Measurements from ENCODE around the gene TAF4B.
"Not testable (repeated sequence)": the region's sequence is repeated elsewhere in the genome, so short reads cannot be mapped to it uniquely, and the experiment has no call there.

TAF4B gene

DNA sequence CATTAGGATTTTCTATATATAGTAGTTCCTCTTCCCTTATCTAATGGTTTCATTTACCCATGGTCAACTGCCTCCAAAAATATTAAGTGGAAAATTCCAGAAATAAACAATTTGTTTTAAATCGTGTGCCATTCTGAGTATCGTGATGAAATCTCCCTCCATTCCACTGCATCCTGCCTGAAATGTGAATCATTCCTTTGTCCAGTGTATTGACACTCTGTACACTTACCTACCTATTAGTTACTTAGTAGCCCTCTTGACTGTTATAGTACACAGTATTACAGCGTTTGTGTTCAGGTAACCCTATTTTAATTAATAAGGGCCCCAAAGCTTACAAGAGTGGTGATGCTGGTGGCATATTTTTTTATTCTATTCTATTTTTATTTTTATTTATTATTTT lies 26.2 kb downstream of the TAF4B start:
- Histone ChIP-seq H3K27me3 (ENCODE audit: control insufficient read depth, insufficient read depth, low read length) (no peaks in the 10 kb centered on the region), H3K4me1 (ENCODE audit: control insufficient read depth, insufficient read depth, low read length) (no peaks in the 10 kb centered on the region), H3K36me3 (ENCODE audit: control insufficient read depth, insufficient read depth, low read length) (no peaks in the 10 kb centered on the region), H3K4me3 (ENCODE audit: low read length) (no peak overlapping the region), H3K9ac (ENCODE audit: low read length) (no peak overlapping the region), H3K27ac (ENCODE audit: low read depth, low read length) (no peak overlapping the region)

DNA sequence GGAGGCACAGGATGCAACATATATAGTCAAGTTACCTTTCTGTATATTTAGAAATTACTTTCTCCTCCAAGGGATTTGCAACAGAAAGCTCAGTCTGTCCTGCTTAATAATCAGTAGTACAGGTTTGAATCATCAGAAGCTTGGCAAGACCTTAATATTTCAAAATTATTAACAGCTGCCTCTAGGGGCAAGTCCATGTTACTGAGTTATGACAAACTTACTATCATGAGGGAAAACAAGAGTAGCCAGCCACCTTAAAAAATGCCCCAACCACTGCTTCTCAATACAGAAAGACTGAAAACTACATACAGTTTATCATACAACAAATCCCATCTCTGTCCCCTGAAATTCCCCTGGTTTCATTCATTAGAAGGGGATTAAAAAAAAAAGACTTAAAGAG lies 28.6 kb downstream of the TAF4B start:
- not testable (repeated sequence) for H3K27me3 ChIP-seq (ENCODE audit: control insufficient read depth, insufficient read depth, low read length); H3K27ac ChIP-seq (ENCODE audit: low read depth, low read length); H3K36me3 ChIP-seq (ENCODE audit: control insufficient read depth, insufficient read depth, low read length); H3K4me3 ChIP-seq (ENCODE audit: low read length); H3K4me1 ChIP-seq (ENCODE audit: control insufficient read depth, insufficient read depth, low read length); H3K9ac ChIP-seq (ENCODE audit: low read length)

DNA sequence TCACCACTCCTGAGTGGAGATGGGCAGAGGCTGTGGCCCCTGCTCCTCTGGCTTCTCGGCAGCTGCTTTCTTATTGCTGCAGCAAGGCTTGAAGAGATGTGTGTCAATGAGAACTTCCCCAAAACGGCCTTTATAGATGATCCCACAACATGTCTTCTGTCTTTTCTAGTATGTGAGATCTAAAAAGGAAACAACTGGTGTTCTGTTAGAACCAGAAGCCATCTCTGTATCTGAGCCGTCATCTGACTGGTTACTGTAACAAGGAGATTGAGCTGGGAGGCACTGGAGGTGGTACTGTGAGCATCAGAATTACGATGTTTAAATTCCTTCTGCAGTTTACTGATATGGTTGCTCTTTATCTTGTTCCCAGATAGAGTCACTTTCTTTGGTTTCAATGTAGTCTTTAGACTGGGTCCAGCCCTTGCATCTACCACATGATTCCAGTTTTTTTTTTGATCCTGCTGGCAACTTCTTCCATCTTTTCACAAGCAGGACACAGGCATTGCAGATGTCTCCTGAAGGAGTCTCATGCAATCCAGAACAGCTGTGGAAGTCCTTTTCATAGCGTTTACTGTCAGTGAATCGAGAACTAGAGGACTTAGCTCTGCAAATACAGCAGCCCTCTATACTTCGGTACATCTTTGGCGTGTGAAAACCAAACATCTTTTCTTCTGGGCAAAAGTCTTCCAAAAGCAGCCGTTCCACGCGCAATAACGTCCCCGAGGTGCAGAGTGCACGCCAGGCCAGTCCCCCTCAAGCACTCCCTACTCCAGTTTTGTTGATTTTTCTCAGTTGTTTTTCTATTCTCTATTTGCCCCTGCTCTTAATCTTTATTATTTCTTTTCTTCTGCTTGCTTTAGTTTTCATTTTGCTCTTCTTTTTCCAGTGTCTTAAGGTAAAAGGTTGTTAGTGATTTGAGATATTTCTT lies 29.7 kb downstream of the TAF4B start:
- Histone ChIP-seq H3K27me3 (ENCODE audit: control insufficient read depth, insufficient read depth, low read length) (no peaks in the 10 kb centered on the region), H3K4me1 (ENCODE audit: control insufficient read depth, insufficient read depth, low read length) (no peaks in the 10 kb centered on the region), H3K36me3 (ENCODE audit: control insufficient read depth, insufficient read depth, low read length) (no peaks in the 10 kb centered on the region), H3K27ac (ENCODE audit: low read depth, low read length) (no peak overlapping the region), H3K4me3 (ENCODE audit: low read length) (no peak overlapping the region), H3K9ac (ENCODE audit: low read length) (no peak overlapping the region)

DNA sequence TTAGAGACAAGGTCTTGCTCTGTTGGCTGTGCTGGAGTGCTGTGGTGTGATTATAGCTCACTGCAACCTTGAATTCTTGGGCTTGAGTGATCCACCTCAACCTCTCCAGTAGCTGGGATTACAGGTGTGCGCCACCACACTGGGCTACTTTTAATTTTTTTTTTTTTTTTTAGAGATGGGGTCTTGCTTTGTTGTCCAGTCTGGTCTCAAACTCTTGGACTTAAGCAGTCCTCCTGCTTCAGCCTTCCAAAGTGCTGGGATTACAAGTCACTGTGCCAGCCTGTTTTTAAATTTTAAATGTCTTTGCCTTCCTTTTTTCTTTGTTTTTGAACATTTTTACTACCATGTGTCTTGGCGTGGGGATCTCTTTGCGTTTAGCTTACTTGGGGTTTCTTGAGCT lies 32.5 kb downstream of the TAF4B start:
- Histone ChIP-seq H3K27me3 (ENCODE audit: control insufficient read depth, insufficient read depth, low read length) (no peaks in the 10 kb centered on the region), H3K9ac (ENCODE audit: low read length) (no peak overlapping the region), H3K4me1 (ENCODE audit: control insufficient read depth, insufficient read depth, low read length) (no peaks in the 10 kb centered on the region), H3K27ac (ENCODE audit: low read depth, low read length) (no peak overlapping the region), H3K4me3 (ENCODE audit: low read length) (no peak overlapping the region), H3K36me3 (ENCODE audit: control insufficient read depth, insufficient read depth, low read length) (no peaks in the 10 kb centered on the region)

DNA sequence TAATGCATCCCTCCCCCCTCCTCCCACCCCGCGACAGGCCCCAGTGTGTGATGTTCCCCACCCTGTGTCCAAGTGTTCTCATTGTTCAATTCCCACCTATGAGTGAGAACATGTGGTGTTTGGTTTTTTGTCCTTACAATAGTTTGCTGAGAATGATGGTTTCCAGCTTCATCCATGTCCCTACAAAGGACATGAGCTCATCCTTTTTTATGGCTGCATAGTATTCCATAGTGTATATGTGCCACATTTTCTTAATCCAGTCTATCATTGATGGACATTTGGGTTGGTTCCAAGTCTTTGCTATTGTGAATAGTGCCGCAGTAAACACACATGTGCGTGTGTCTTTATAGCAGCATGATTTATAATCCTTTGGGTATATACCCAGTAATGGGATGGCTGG lies 33.2 kb downstream of the TAF4B start:
- not testable (repeated sequence) for H3K27ac ChIP-seq (ENCODE audit: low read depth, low read length); H3K27me3 ChIP-seq (ENCODE audit: control insufficient read depth, insufficient read depth, low read length); H3K36me3 ChIP-seq (ENCODE audit: control insufficient read depth, insufficient read depth, low read length); H3K4me3 ChIP-seq (ENCODE audit: low read length); H3K9ac ChIP-seq (ENCODE audit: low read length); H3K4me1 ChIP-seq (ENCODE audit: control insufficient read depth, insufficient read depth, low read length)

DNA sequence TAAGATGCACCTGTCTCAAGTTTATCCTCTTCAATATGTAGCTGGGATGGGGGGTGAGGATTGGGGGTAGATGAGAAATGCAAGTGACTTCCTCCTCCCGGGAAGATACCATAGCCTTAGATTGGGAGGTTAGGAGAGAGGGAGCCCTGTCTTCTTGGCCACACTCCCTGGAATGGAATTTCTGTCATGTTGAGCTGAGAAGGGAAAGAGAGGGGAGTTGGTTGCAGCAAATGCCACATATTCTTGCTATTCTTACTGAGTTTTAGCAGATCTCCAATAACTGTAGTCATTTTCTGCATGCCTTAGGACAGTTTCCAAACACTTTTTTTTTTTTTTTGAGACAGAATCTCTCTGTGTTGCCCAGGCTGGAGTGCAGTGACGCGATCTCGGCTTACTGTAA lies 35.9 kb downstream of the TAF4B start:
- H3K36me3 ChIP-seq (ENCODE audit: control insufficient read depth, insufficient read depth, low read length) = no peaks in the 10 kb centered on the region
- no peaks in the 10 kb centered on the region for H3K27me3 ChIP-seq (ENCODE audit: control insufficient read depth, insufficient read depth, low read length)
- H3K9ac ChIP-seq (ENCODE audit: low read length) = no peak overlapping the region
- H3K4me3 ChIP-seq (ENCODE audit: low read length) = no peak overlapping the region
- H3K27ac ChIP-seq (ENCODE audit: low read depth, low read length) = no peak overlapping the region
- no peaks in the 10 kb centered on the region for H3K4me1 ChIP-seq (ENCODE audit: control insufficient read depth, insufficient read depth, low read length)

DNA sequence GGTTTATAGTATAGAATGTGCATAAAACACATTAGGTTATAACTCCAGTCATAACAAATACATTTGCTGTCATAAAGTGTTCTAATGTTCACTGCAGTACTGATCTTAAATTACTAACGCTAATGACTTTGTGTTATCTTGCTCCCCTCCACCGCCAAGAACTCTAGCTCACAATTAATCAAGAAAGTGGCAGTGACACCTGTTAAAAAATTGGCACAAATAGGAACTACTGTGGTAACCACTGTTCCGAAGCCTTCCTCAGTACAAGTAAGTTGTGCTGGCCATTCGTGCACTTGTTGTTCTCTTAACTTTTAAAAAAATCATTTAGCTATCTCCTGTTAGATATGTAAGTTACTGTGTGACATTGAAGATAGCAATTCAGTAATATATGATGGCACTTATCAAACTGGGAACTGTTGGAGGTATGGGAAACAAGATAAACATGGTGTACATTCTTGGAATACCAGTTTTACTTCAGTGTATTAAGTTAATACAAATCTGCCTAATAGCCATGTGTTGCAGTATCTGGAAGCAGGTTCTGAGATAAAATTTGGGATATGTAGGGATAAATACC lies 41.2 kb downstream of the TAF4B start:
- Histone ChIP-seq H3K4me3 (ENCODE audit: low read length) (no peak overlapping the region), H3K27ac (ENCODE audit: low read depth, low read length) (no peak overlapping the region), H3K27me3 (ENCODE audit: control insufficient read depth, insufficient read depth, low read length) (no peaks in the 10 kb centered on the region), H3K4me1 (ENCODE audit: control insufficient read depth, insufficient read depth, low read length) (no peaks in the 10 kb centered on the region), H3K9ac (ENCODE audit: low read length) (no peak overlapping the region), H3K36me3 (ENCODE audit: control insufficient read depth, insufficient read depth, low read length) (peaks cover 3% of the 10 kb centered on the region)

DNA sequence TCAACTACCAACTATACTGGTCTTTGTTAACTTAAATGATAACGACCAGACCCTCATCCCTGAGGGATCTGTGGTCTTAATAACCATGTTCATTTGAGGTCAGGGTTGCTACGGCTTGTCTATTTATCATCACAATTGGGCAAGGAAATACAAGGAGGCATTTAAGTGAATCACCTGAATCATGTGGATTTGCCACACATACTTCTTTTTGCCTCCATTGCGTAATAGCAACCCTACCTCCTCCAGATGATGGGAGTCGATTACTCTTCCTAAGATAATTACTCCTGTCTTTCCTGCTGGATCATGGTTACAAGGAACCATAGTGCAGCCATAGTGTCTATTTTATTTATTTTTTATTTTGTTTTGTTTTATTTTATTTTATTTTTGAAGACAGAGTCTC lies 42.2 kb downstream of the TAF4B start:
- H3K36me3 ChIP-seq (ENCODE audit: control insufficient read depth, insufficient read depth, low read length) = peaks cover 3% of the 10 kb centered on the region
- no peaks in the 10 kb centered on the region for H3K4me1 ChIP-seq (ENCODE audit: control insufficient read depth, insufficient read depth, low read length)
- H3K27ac ChIP-seq (ENCODE audit: low read depth, low read length) = no peak overlapping the region
- H3K4me3 ChIP-seq (ENCODE audit: low read length) = no peak overlapping the region
- no peak overlapping the region for H3K9ac ChIP-seq (ENCODE audit: low read length)
- H3K27me3 ChIP-seq (ENCODE audit: control insufficient read depth, insufficient read depth, low read length) = no peaks in the 10 kb centered on the region

DNA sequence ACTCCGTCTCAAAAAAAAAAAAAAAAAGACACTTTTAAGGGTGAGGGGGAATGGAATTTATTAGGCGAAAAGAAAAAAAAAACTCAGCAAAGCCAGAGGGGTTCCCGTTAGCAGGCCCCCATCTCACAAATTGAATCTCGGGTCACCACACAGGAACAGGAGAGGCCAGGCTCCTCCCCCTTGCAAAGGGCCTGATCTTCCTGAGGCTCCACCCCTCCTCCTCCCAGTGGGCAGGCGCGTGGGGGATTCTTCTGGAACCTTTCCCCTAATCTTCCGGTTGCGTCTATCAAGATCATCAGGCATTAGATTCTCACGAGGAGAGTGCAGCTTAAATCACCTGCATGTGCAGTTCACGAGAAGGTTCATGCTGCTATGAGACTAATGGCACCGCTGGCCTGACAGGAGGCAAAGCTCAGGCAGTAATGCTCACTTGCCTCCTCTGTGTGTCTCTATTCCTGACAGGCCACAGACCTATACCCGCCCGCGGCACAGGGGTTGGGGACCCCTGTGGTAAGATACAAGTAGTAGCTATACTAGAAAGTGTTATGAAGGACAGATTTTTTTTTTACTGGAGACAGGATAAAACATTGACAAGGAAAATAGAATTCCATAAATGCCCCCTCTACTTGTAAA lies 45.8 kb downstream of the TAF4B start:
- Histone ChIP-seq H3K27me3 (ENCODE audit: control insufficient read depth, insufficient read depth, low read length) (no peaks in the 10 kb centered on the region), H3K9ac (ENCODE audit: low read length) (no peak overlapping the region), H3K36me3 (ENCODE audit: control insufficient read depth, insufficient read depth, low read length) (peaks cover 3% of the 10 kb centered on the region), H3K4me1 (ENCODE audit: control insufficient read depth, insufficient read depth, low read length) (no peaks in the 10 kb centered on the region), H3K27ac (ENCODE audit: low read depth, low read length) (no peak overlapping the region), H3K4me3 (ENCODE audit: low read length) (no peak overlapping the region)

DNA sequence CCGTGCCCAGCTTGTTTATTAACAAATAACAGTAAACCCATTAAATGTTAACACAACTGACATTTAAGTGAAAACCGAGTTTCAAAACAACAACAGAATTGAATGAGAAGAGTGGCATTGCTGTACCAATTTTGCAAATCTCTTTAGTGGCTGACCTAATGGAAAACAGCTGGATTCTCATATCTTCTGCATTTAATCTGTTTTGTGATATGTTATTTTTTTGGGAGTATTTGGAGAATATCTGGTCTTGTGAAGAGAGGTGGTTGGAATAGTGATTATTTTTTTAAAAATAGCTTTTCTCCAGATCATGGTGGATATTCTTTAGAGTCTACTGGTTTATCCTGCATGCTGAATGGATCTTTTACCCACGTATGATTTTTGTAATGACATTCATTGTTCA lies 51.1 kb downstream of the TAF4B start:
- Histone ChIP-seq H3K27me3 (ENCODE audit: control insufficient read depth, insufficient read depth, low read length) (no peaks in the 10 kb centered on the region), H3K9ac (ENCODE audit: low read length) (no peak overlapping the region), H3K4me1 (ENCODE audit: control insufficient read depth, insufficient read depth, low read length) (no peaks in the 10 kb centered on the region), H3K4me3 (ENCODE audit: low read length) (no peak overlapping the region), H3K27ac (ENCODE audit: low read depth, low read length) (no peak overlapping the region), H3K36me3 (ENCODE audit: control insufficient read depth, insufficient read depth, low read length) (peaks cover 2% of the 10 kb centered on the region)

DNA sequence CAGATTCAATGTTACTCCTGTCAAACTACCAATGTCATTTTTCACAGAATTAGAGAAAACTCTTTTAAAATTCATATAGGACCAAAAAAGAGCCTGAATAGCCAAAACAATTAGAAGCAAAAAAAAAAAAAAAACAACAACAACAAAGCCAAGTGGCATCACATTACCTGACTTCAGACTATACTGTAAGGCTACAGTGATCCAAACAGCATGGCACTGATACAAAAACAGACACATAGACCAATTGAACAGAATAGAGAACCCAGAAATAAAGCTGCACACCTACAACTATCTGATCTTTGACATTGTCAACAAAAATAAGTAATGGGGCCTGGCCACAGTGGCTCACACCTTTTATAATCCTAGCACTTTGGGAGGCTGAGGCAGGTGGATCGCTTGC lies 53.2 kb downstream of the TAF4B start:
- Histone ChIP-seq H3K36me3 (ENCODE audit: control insufficient read depth, insufficient read depth, low read length) (peaks cover 2% of the 10 kb centered on the region), H3K27me3 (ENCODE audit: control insufficient read depth, insufficient read depth, low read length) (no peaks in the 10 kb centered on the region), H3K4me1 (ENCODE audit: control insufficient read depth, insufficient read depth, low read length) (no peaks in the 10 kb centered on the region), H3K4me3 (ENCODE audit: low read length) (no peak overlapping the region), H3K9ac (ENCODE audit: low read length) (no peak overlapping the region), H3K27ac (ENCODE audit: low read depth, low read length) (no peak overlapping the region)

DNA sequence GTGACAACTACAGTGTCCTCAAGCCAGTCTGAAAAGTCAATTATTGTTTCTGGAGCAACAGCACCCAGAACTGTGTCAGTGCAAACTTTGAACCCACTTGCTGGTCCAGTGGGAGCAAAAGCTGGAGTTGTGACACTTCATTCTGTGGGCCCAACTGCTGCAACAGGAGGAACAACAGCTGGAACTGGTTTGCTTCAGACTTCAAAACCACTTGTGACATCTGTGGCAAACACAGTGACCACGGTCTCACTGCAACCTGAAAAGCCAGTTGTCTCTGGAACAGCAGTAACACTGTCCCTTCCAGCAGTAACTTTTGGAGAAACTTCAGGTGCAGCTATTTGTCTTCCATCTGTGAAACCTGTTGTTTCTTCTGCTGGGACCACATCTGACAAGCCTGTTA lies 59.8 kb downstream of the TAF4B start:
- Histone ChIP-seq H3K36me3 (ENCODE audit: control insufficient read depth, insufficient read depth, low read length) (no peaks in the 10 kb centered on the region), H3K9ac (ENCODE audit: low read length) (no peak overlapping the region), H3K4me3 (ENCODE audit: low read length) (no peak overlapping the region), H3K27ac (ENCODE audit: low read depth, low read length) (no peak overlapping the region), H3K4me1 (ENCODE audit: control insufficient read depth, insufficient read depth, low read length) (no peaks in the 10 kb centered on the region), H3K27me3 (ENCODE audit: control insufficient read depth, insufficient read depth, low read length) (no peaks in the 10 kb centered on the region)

All from rectal smooth muscle tissue (tissue), 1 donor.